ENCODE data around the gene LMTK3.

GRCh38 chr19:48484931-48485612 lies 26.6 kb downstream of the LMTK3 start:
- TF ChIP-seq CTCF (IDR thresholded peaks at IDR 0.05) (no peak), POLR2A (IDR thresholded peaks at IDR 0.05) (no peak)
